ENCODE data around the gene GOLIM4. TPM values are rescaled to one million over a fixed set of nuclear protein-coding genes. Genes with fewer than 3 reads are reported as not detected.
A peak's percentile ranks its signal among the peaks of the same experiment; 100 is the strongest.

GOLIM4 gene
- total RNA-seq, 3 donors from 2014 or later, result 60.8 to 102 (median 80.4) TPM

- H3K4me3 ChIP-seq, result no peak overlapping the region
- intact Hi-C loops (cut with DNase I, micrococcal nuclease), result loop anchor here (5.0 to 10.0 kb wide), 3 partner anchors 43 to 125 kb away; no protein-coding TSS in a partner anchor
Observed at GRCh38 chr3:168049367-168049974, 46.3 kb downstream of the GOLIM4 start.

DNA sequence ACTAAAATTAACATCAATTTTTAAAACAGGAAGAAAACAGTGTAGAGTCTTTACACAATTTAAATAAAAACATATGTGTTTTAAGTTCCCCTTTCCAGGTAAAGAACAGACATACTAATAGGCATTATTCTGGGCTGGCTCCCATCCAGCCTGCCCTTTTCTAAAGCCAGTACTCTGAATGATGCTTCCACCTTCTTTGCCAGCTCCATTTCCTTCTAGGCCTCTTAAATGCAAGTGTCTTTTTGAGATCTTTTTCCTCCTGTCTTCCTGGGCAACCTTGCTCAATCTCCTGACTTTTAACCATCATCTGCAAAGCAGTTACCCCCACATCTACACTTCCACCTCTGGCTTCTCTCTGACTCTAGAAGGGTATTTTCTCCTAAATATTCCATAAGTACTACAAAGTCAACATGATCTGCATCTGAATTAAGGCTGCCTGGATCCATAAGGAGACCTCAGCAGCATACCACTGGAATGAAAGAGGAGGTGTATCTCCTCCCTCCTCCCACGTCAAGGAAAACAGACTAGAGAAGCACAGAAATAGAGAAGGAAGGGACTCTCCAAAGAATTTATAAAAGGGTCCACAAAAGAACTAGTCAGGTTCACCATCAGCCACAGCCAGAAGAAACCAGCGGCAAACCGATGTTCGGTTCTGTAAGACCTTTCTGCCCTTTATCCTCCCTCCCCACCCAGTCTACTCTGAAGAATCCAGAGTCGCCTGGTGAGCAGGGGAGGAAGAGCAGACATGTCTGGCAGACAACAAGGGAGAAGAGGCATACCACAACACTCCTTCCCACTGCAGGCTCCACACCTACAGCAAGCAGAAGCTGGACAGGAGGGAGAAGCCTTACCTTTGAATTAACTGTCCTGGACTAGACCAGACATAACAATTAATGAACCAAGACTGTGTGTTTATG is 47.1 kb downstream of the GOLIM4 start:
- Histone ChIP-seq H3K36me3 (ENCODE audit: low read depth) (no peaks in the 10 kb centered on the region), H3K4me1 (ENCODE audit: low read depth) (peaks cover 35% of the 10 kb centered on the region), H3K9me3 (no peaks in the 10 kb centered on the region), H3K4me3 (no peak overlapping the region)
- peak; percentile 35 for ATAC-seq
- intact Hi-C loops (cut with DNase I, micrococcal nuclease), result loop anchor here (5.0 to 10.0 kb wide), 3 partner anchors 44 to 124 kb away; no protein-coding TSS in a partner anchor
- DNase-seq, result no peak
- TF ChIP-seq, protein P1, sequence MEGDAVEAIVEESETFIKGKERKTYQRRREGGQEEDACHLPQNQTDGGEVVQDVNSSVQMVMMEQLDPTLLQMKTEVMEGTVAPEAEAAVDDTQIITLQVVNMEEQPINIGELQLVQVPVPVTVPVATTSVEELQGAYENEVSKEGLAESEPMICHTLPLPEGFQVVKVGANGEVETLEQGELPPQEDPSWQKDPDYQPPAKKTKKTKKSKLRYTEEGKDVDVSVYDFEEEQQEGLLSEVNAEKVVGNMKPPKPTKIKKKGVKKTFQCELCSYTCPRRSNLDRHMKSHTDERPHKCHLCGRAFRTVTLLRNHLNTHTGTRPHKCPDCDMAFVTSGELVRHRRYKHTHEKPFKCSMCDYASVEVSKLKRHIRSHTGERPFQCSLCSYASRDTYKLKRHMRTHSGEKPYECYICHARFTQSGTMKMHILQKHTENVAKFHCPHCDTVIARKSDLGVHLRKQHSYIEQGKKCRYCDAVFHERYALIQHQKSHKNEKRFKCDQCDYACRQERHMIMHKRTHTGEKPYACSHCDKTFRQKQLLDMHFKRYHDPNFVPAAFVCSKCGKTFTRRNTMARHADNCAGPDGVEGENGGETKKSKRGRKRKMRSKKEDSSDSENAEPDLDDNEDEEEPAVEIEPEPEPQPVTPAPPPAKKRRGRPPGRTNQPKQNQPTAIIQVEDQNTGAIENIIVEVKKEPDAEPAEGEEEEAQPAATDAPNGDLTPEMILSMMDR (IDR thresholded peaks at IDR 0.05), result no peak

More at GRCh38 chr3:168049367-168049974, 46.3 kb downstream of the GOLIM4 start:
- no peaks in the 10 kb centered on the region for H3K36me3 ChIP-seq (ENCODE audit: low read depth)
- DNase-seq (no peak), ATAC-seq (peak; percentile 51)
- H3K4me1 ChIP-seq (ENCODE audit: low read depth), result peaks cover 35% of the 10 kb centered on the region
- no peaks in the 10 kb centered on the region for H3K9me3 ChIP-seq
- TF ChIP-seq, protein P1 (IDR thresholded peaks at IDR 0.05), result no peak

- Histone ChIP-seq H3K4me3 (no peak overlapping the region), H3K4me1 (ENCODE audit: low read depth) (peaks cover 32% of the 10 kb centered on the region), H3K36me3 (ENCODE audit: low read depth) (no peaks in the 10 kb centered on the region), H3K9me3 (no peaks in the 10 kb centered on the region)
- intact Hi-C loops (cut with DNase I, micrococcal nuclease), result loop anchor here (1.0 to 10.0 kb wide), 4 partner anchors 44 to 123 kb away; no protein-coding TSS in a partner anchor
- TF ChIP-seq, protein P1 (IDR thresholded peaks at IDR 0.05), result no peak
- DNase-seq, result no peak
- ATAC-seq, result no peak
Observed at GRCh38 chr3:168047936-168048335, 47.8 kb downstream of the GOLIM4 start.

GRCh38 chr3:168047190-168047795 is 48.4 kb downstream of the GOLIM4 start:
- TF ChIP-seq, protein P1 (IDR thresholded peaks at IDR 0.05), result peak; percentile 51
- no peaks in the 10 kb centered on the region for H3K9me3 ChIP-seq
- H3K4me1 ChIP-seq (ENCODE audit: low read depth), result peaks cover 26% of the 10 kb centered on the region
- no peak for DNase-seq
- intact Hi-C loops (cut with DNase I, micrococcal nuclease), result loop anchor here (1.0 to 10.0 kb wide), 4 partner anchors 45 to 122 kb away; no protein-coding TSS in a partner anchor
- no peak overlapping the region for H3K4me3 ChIP-seq
- peak; percentile 87 for ATAC-seq
- no peaks in the 10 kb centered on the region for H3K36me3 ChIP-seq (ENCODE audit: low read depth)

DNA sequence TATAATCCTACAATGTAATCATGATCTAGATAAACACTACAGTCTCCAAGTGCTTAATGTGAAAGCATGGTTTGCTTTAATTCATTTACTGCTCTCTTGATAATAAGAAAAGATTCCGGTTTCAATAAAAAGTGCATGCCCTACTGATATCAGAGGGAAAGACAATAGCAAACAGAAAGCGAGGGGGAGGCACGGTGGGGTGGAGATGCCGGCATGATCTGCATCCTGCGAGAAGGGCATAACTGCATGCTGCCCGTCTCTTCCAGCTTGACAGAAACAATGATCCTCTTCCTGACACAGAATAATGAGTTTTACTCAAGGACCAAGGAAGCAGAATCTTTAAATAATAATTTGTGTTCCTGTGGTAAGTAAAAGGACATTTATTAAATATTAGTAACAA is 51.7 kb downstream of the GOLIM4 start:
- intact Hi-C loops (cut with DNase I, micrococcal nuclease), result loop anchor here in 1 of 2 donors (10.0 kb wide), 1 partner anchor 119 kb away; no protein-coding TSS in a partner anchor
- TF ChIP-seq, protein P1 (IDR thresholded peaks at IDR 0.05), result no peak
- no peak for DNase-seq
- Histone ChIP-seq H3K4me3 (no peak overlapping the region), H3K36me3 (ENCODE audit: low read depth) (no peaks in the 10 kb centered on the region), H3K4me1 (ENCODE audit: low read depth) (peaks cover 15% of the 10 kb centered on the region), H3K9me3 (no peaks in the 10 kb centered on the region)
- ATAC-seq, result no peak

Measured in mucosa of descending colon (tissue), 3 donors.